ENCODE data around the gene TMEM266.
A peak's percentile ranks its signal among the peaks of the same experiment; 100 is the strongest.

TMEM266 gene

DNA sequence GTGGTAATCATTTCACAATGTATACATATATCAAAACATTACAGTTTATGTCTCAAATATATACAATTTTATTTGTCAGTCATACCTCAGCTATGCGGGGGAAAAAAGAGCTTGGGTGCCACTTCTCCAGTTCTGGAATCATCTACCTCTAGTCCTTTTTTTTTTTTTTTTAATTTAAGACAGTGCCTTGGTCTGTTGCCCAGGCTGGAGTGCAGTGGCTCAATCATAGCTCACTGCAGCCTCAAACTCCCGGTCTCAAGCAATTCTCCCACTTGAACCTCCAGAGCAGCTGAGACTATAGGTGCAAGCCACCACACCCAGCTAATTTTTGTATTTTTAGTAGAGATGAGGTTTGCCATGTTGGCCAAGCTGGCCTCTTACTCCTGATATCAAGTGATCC is 67.4 kb downstream of the TMEM266 start:
- DNase-seq (ENCODE audit: low read depth, low spot score): no peak

DNA sequence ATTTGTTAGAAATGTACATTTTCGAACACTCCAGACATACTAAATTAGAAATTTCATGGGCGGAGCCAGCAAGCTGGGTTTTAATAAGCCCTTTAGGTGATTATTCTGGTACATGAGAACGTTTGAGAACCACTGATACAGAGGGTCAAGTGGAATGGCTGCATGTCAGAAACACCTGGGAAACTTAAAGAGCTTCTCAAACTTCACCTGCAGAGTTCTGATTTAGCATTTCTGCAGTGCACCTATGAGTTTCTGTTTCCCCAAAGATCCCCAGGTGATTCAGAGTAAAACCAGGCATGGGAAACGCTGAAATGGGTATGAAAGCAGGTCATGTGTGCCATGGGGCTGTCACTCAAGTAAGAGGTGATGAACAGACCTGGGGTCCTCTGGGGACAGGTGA is 68.1 kb downstream of the TMEM266 start:
- no peak for DNase-seq (ENCODE audit: low read depth, low spot score)

DNA sequence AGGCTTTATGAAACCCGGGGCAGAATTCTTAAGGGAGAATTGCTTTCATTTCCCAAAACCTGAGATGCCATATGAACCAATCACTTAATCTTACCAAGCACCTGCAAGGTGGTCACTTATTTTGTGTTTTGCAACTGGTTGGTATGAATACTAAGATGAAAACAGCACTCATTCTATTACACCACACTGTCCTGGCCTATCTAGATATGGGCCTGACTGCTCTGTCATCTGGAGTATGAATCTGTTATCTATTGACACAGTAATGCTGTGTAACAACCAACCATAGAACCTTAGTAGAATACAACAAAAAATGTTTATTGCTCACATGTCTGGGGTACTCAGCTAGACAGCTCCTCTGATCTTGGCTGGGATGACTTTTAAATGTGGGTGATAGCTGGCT is 74.8 kb downstream of the TMEM266 start:
- DNase-seq (ENCODE audit: low read depth, low spot score): no peak

DNA sequence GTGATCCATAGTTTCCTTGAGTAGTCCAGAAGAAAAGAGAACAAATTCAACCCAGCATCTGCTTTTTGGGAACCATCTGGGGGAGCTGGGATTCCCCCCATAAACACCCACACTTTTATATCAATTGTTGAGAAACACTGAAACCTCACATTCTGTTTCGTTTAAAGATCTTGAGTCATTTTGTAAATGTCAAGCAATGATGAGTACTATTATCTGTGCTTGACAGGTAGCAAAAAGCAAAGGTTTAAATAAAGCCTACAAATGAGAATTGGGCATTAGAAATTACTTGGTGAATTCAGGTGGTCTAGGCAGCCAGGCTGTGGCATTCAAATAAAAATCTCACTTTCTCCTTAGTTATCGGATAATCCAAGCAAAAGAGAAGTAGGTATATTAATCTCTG is 75.7 kb downstream of the TMEM266 start:
- no peak for DNase-seq (ENCODE audit: low read depth, low spot score)

DNA sequence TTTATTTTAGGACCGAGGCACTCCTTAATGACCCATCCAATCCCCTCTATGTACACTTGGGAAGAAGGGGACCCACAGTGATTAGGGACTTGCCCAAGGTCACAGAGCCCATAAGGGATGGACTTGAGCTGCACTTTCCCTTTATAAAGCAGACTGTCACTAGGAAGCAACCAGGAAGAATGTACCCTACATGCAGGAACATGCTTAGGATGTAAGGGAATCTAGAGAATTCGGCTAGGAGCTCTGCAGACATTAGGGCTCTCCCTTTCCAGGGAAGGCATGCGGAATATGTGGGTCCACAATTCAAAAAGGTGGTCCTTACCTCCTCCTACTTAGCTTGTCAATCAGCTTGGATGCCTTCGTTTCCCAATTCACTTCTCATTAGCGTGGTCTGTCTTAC is 78.7 kb downstream of the TMEM266 start:
- no peak for DNase-seq (ENCODE audit: low read depth, low spot score)

DNA sequence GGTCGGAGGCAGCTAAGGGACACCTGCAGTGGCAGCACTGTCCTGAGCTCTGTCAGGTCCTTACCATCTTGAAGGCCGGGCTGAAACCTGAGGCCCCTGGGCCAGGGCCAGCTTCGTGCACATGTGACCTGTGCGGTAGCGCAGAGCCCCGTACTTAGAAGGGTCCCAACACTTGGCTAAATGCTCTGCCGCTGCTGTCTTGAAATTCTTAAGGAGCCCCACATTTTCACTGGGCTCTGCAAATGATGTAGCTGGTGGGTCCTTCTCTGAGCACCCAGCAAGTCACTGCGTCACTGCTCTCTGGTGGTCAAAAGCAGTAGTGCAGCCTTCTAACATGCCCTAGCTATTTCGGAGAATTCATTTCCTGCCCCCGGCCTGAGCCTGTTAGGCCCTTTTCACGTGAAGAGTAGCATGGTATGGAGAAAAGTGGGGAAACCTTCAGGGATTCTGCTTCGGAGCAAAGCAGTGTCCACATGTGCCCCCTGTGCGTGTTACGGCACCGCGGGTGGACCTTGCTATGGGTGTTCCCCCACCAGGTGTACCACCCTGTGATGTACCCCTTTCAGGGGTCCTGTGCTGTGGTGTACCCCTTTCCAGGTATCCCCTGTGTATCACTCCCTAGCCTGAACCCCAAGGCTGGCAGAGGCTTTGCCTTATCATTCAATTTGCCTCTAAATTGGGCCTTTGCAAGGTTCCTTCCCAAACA is 79.7 kb downstream of the TMEM266 start:
- DNase-seq (ENCODE audit: low read depth, low spot score): peak; percentile 92

DNA sequence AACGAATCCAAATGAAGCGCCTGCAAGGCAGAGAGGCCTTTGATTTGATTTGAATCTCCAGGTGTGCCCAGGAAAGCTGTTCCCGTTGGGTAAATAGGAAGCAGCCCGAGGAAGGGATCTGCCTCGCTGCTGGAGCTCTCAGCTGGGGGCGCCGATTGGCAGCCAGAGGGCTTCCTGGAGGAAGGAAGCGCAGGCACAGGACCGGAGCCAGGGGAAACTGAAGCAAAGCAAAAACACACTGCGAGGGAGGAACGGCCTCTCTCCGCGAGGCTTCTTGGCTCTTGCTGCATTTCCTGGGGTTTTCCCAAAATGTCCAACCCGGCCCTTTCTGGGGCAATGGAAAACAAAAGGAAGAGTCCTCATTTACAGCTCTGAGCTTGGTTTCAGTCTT is 80.3 kb downstream of the TMEM266 start:
- peak; percentile 39 for DNase-seq (ENCODE audit: low read depth, low spot score)

DNA sequence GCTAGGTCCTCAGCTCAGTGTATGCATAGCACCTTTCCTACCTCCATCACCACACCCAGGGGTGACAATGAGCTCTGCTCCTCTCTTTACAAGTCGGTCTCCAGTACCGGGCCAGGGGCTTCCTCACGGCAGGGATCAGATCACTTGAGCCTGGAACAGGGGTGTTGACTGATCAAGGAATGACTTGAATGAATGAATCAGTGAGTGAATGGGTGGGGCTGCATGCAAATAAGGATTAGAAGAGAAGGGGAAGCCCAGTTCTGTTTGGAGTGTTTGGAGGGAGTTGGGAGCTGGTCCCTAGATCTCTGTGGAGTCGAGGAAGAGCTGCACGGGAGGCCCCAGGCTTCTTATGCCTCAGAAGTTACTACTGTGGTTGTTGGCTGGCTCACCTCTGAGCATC is 87.0 kb downstream of the TMEM266 start:
- no peak for DNase-seq (ENCODE audit: low read depth, low spot score)

DNA sequence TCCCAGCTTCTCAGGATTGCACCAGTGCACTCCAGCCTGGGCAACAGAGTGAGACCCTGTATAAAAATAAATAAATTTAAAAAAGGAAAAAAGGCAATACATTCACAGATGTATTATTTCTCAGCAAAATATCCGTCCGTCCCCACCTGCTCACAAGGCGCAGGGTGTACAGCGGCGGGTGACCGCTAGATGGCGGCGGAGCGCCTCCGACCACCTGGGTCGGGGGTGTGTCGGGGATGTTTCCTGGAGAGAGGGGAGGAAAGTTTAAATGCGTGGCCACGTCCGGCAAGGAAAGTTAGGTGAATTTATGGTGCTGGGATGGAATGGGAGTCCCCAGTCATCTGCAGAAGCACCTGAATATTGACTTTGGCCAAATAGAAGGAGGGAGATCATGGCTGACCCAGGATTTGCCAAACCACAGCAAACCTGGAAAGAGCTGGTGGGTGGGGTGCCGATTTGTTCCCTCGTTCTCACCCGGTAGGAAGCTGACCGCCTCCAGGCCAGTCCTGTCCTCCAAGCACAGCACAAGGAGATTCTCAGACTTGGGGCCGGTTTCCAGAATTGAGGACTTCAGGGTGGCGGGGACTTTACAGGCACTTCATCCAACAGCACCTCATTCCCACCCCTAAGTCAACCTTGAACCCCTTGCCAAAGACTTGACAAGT is 88.3 kb downstream of the TMEM266 start:
- peak; percentile 77 for DNase-seq (ENCODE audit: low read depth, low spot score)

DNA sequence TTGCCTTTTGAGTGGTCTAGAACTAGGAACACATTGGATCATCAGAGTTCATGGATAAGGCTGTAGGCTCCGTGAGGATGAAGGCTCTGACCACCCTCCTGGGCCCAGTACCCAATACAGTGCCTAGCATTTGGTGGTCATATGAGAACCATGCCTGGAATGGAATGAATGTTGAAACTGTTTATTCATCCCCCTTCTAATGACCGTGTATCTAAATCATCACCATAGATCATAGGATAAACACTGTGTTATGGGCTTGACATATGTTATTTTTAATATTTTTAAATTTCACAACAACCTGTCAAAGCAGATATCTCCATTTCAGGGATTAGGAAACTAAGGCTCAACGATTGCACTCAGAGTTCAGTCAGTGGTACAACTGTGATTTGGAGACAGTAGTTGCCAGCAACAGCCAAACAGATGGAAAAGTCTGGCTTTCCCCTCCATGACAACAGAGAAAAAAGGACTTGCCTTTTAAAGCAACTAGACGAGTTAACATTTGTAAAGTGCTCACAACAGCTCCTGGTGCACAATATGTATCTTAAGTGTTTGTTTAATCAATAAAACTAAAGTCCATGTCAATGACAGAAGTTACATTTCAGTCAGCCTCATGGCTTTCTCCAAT is 89.6 kb downstream of the TMEM266 start:
- no peak for DNase-seq (ENCODE audit: low read depth, low spot score)

DNA sequence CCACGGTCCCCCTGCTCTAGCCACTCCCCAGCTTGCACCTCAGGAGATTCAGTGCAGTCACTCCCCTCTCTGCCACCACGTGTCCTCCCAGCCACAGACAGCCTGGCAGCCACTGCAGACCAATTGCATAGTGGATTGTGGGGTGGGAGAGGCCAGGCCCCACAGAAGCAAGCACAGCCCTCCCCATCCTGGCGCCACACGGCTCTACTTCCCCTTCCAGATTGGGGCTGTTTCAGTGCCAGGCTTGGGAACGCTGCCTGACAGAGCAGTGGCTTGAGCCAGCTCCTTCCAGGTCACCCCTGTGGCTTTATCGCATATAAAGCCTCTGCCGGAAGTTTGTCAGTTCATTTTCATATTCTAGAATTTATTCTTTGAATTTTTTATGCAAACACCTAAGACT is 90.7 kb downstream of the TMEM266 start:
- no peak for DNase-seq (ENCODE audit: low read depth, low spot score)

DNA sequence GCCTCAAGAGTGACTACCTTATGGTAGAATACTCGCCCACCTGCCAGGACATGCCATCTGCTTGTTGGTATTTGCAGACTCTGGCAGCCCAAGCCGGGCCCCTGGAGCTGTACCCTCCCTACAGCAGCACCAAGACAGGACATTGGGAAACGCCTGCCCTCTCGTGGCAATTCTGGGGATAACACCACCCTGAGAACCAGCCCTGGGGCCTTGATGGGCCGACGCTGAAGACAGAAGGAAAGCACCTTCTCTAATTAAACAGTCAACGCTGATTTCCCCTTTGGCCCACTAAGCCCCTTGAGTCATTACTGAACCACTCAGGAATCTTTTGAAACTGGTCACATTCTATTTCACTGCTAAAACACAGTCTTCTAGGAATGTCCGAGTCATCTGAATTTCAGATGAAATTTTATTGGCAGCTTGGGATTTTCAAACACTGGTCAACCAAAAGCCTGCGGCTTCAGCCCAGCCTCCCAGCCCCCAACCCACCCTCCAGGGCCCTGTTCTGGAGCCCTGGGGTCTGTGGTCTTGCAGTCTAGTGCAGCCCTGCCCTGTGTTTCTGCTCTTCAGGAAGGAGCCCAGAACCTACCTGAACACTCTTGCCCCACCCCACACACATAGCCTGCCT is 91.3 kb downstream of the TMEM266 start:
- DNase-seq (ENCODE audit: low read depth, low spot score): peak; percentile 97

DNA sequence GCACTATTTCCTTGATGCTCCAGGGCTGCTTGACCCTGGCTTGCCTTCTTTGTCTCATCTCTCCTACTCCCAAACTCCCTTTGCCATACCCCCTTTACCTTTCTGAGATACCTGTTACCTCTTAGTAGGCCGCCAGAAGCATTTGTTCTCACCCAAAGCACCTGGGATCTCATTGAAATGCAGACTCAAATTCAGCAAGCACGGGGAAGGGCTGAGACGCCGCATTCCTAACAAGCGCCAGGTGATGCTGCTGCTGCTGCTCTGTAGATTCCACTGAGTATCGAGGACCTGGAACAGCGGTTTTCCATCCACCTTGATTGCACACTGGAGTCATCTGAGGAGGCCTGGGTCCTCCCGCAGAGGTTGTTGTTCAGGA is 91.8 kb downstream of the TMEM266 start:
- peak; percentile 66 for DNase-seq (ENCODE audit: low read depth, low spot score)

DNA sequence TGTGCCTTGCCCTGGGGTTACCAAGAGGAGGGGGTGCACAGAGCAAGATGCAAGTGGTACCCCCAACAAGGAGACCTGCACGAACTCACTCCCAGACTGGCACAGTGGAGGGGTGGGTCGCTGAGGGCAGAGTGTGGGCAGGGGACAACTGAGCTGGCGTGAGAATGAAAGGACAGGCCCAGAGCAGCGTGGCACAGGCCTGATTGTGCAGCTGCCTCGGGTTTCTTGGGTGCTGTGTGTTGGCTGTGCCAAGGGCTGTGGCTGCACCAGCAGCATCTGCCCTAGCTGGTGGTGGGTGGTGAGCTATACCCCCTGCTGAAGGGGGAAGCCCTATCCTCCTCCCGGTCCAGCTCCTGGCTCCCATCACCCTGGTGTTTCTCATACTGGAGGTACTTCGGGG is 92.4 kb downstream of the TMEM266 start:
- DNase-seq (ENCODE audit: low read depth, low spot score): no peak

DNA sequence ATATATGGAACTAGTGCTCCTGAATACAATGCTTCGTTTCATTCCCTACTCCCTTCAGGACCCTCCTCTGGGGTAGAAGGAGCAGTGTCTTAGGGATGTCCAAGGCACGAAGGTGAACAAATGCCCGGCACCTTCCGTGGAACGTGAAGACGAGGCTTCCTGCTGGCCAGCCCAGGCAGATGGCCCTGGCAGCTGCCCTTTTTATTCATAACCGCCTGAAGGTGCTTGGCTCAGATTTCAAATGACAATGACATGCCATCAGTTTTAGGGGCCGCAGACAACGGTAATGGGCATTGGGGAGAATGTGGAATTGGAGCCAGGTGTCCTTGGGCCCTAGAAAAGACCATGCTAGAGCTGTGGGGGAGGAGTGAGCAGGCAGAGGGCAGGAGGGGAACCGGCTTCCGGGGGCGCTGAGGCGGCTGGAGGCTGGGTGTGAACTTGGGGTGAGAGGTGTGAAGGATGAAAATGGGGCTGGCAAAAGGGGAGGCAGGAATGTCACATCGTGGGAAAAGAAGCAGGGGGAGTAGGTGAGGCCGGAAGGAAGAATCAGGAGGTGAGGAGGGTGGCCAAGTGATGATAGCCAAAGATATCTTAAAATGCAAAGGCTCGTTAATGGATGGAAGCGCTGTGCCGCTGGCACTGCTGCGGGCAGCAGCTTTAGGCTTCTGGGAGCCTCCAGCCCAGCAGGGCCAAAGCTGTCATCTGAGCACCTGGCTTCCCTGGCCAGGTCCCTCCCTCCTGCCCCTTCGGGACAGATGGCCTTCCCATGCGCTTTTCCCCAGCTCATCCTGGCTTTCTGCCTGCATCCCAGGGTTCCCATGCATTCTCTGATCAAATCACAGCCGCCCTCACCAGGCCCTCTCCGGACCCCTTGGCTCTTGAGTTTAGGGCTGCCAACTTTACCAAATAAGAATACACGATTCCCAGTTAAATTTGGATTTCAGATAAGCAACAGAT is 93.7 kb downstream of the TMEM266 start:
- no peak for DNase-seq (ENCODE audit: low read depth, low spot score)

DNA sequence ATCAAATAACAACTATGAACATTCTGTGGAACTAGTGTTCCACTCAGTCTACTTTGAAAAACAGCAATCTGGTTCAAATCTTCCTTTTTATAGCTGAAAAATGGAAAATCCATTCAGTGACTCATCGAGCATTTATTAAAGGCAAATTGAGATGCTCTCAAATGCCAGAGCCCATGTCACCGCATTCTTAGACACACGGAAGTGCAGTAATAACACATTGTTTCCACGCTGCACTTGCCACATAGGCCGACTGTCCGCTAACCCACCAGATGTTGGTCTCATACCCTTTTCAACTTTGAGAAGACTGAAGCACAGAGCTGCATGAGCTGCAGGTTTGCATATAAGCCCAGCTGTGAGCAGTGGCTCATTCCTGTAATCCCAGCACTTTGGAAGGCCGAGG is 95.9 kb downstream of the TMEM266 start:
- DNase-seq (ENCODE audit: low read depth, low spot score): no peak

DNA sequence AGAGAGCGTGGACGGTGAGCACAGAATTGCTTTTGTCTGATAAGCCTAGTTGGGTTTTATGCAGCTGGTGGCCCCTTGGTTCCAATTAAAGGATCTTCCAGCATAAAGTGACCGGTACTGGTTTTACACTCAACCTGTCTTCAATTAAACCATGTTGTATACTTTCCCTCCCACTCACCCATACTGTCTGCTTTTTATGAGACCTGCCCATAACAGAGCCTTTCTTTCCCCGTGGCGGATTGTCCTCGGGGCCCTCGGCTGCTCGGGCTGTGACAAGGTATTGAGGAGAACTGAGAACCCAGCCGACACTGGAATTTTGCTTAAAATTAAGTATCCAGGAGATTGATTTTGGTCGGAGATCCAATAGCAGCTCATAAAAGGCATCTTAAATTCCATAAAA is 98.4 kb downstream of the TMEM266 start:
- no peak for DNase-seq (ENCODE audit: low read depth, low spot score)

DNA sequence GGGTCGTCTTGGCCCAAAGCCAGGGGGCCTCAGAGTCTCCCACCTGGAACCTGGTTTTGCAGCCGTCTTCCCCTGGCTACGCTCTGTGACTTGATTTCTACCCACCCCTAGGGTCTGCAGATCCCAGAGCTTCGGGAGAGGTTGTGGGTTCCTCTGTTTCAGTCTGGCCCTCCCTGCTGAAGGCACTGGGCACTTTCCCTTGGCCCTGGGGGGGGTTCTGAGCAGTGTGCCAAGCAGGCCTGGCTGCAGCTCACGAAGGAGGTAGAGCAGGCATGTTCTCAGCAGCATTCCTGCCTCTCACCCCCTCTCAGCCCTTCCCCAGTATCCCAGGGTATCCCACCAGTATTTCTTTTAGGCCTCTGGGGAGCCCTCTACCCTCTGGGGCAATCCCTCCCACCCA is 99.0 kb downstream of the TMEM266 start:
- DNase-seq (ENCODE audit: low read depth, low spot score): no peak

DNA sequence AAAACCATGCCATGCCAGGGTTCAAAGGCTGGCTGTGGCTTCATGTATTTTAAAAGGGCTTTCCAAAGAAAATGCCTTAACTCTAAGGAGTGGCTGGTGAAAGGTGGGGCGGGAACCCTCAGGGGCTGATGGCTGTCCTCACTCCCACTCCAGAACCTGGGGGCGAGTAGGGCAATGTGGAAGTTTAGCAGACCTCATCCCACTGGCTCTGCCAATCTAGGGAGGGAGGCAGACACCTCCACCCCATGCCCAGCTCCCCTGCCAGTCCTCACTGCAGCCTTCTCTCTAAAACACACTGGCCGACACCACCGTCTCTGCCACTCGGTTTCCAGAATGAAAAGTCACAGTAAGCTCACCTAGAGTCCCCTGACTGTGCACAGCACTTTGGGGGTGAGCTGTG is 99.5 kb downstream of the TMEM266 start:
- no peak for DNase-seq (ENCODE audit: low read depth, low spot score)

DNA sequence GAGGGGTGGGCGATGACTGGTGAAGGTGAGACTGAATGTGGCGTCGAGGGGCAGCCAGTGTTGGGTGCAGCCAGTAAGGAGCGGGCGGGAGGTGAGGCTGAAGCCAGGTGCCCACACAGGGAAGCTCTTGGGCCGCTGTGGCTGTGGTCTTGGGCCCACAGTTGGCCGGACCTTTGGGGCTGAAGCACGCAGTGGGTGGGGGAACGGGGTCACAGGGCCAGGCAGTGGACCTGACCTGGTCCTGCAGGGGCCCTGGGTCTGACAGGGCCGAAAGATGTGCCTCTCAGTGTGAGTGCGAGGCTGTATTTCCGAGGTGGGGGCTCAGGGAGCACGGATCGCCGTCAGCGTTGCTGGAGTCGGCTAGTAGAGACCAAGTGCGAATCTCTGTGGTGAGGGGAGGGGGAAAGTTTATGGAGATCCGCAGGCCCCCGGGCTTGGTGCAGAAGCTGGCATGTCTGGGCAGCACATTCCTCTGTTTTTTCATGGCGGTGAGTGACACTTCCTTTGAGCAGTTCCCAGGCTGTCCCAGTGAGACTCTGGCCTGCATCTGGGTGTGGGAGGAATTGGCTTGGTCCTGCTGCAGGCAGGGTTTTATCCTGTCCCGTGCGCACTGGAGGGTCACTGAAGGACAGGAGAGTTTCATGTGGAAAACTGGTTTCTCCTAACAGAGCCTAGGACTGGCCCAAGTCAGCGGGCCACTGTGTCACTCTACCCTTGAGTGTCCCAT is 100.8 kb downstream of the TMEM266 start:
- peak; percentile 70 for DNase-seq (ENCODE audit: low read depth, low spot score)
